Activated CD4-positive, alpha-beta T cell treated with anti-CD3 and anti-CD28 coated beads, Interleukin-2, amount 50 U/mL, for 16 hours (primary cell): ENCODE measurements around the gene CAMK2D.
A peak's percentile ranks its signal among the peaks of the same experiment; 100 is the strongest.

ENCODE experiments used
- DNase-seq: peaks from one replicate; pipeline ENCODE4 v3.0.0-alpha.2; 2020

Gene CAMK2D

DNA sequence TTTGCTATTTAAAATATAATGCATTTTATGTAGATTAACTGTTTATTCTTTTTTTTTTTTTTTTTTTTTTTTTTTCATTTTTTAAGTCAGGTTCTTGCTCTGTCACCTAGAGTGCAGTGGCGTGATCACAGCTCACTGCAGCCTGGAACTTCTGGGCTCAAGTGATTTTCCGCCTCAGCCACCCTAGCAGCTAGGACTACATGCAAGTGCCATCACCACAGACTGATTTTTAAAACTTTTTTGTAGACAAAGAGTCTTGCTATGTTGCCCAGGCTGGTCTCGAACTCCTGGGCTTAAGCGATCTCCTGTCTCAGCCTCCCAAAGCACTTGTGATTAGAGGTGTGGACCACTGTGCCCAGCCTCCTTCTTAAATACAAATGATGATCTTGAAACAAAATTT is 159.9 kb downstream of the CAMK2D start:
- no peak for DNase-seq

DNA sequence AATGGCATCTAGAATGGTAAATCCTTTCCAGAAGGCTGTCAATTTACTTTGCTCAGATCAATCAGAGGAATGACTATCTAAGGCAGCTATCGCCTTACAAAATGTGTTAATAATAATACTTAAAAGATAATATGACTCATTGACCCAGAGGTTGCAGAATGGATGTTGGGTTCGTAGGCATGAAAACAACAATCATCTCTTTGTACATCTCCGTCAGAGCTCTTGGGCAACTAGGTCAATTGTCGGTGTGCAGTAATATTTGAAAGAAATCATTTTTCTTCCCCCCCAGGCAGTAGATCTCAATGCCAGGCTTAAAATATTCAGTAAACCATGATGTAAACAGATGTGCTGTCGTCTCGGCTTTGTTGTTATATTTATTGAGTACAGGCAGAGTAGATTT is 165.1 kb downstream of the CAMK2D start:
- DNase-seq: no peak

DNA sequence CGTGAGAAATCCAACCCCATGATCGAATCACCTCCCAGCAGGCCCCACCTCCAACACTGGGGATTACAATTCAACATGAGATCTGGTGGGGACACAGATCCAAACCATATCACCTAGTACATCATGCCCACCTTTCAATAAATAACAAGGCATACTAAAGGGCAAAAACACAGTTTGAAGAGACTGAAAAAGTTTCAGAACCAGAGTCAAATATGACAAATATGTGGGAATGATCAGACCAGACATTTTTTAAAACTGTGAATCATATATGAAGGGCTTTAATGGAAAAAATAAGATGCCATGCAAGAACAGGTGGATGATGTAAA is 167.3 kb downstream of the CAMK2D start:
- no peak for DNase-seq

DNA sequence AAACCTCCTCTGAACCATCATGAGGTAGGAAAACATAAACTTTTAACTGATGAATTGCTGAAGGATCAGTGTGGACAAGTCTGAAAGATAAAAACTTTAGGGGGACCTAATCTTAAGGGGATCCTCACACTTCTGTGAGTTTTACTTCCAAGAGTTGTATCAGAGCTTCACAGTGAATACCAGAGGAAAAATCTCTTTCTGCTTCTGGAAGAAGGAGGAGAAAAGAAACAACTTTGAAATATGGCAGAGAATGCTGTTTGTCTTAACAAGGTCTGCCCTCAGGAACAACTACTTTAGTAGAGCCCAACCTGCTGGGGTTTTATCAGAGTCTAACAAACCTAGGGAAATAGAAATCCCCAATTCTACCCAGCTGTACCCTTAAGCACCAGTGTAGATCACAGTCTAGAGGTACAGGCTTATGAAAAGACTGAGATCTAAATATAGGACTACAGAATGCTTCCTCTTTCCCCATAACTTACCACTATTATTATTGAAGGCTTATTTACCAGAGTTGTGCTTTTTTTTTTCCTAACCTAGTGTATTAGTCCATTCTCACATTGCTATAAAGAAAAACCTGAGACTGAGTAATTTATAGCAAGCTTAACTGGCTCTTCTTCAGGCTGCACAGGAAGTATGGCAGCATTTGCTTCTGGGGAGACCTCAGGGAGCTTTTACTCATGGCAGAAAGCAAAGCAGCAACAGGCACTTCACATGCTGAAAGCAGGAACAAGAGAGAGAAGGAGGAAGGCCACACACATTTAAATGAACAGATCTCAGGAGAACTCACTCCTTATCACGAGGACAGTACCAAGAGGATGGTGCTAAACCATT is 167.9 kb downstream of the CAMK2D start:
- DNase-seq: no peak

DNA sequence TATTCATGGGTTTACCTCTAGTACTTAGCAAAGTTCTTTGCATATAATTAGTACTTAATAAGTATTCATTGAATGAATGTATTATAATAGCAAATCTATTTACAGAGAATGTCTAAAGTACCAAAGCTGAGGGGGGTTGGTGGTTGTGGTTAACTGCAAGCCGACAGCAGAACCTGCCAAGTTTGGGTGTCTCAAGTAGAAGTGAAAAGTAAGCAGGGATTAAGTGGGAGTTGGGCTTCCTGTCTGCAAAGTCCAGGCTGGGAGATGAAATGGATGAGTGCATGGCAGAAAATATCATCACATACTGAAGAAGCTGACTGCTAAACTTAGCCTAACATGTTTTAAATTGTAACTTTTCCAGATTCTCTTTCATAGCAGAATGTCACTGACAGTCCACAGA is 169.6 kb downstream of the CAMK2D start:
- DNase-seq: no peak

DNA sequence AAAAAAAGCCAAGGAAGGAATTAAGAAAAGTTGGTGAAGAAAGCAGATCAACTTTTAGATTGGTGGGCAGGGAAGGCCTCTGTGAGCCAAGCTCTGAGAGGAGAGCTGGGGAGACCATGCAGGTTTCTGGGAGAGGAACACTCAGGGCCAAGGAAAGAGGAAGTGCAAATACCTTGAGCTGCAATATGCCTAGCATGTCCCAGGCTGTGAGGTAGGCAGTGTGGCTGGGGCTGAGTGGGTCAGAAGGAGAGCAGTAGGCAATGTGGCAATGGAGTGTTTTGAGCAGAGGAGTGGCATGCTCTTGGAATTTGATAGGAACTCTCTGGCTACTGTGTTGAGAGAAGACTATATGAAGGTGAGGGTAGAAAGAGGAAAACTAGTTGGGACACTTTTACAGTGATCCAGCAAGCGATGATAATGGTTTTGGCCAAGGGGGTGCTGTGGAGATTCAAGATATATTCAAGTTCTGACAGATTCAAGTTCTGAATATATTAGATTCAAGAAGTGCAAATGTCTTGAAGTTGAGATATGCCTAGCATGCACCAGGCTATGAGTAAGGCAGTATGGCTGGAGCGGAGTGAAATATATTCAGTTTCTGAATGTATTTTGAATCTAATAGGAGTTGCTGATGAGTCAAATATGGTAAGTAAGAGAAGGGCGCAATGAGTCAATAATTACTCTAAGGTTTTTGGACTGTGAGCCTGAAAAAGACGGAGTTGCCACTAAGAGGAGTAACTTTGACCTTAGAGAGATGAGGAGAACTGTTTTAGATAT is 172.5 kb downstream of the CAMK2D start:
- peak; percentile 17 for DNase-seq

DNA sequence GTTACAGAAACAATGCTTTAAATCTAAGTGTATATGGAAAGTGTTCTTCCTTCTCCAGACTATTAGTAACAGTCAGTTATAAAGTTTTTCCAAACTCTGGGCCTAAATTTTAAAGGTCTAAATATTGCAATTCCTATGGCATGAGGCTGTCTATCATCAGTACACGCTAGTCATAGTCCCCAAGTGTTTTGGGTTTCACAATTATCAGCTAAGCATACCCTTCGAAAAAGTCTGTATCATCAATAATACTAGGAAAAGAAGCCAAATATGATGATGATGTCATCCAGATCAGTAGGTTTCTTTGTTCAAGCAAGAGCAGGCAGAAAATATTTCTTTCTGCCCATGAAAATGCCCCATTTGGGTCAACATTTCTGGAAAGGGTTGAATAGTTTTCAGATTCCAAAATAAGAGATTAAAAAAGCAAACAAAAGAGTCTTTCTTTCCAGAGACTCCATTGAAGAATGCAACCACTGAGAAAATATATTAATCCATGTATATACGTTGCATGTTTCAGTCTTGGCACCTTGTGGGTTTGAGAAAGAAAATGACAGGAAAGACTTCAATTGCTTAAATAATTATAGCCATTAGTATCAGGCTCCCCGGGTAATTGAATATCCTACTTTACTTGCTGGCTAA is 173.8 kb downstream of the CAMK2D start:
- no peak for DNase-seq

DNA sequence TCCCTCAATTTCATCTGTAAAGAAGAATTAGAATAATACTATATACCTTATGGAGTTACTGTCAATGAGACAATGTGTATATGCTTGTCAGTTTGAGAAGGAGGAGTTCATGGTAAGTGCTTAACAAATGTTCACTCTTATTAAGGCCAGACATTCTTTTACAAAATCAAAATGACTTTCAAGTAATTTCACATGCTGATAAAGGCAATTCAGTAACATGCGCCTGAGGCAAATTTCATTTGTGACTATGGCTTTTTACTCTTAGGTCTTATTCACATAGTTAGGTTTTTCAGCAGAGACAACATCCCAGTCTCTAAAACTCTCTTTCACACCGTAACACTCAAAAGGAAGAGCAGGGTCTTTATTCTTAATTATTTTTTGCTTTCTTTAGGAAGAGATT is 174.4 kb downstream of the CAMK2D start:
- no peak for DNase-seq

DNA sequence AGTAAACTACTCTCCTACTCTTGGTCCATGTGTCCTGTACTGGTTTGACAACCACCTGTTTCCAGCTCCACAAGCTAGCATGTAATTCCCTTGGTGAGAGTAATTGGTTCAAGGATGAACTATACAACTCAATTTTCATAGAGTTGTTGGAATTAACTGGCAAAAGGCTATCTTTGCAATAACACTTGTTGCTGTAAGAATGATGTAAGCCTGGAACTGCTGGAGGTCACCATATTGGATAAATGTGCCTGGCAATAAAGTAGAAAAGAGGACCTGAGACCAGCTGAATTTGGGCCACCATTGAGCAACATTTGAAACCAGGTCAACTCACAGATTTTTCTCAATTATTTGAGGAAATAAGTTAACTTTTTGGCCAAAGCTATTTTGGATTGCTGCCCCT is 175.5 kb downstream of the CAMK2D start:
- no peak for DNase-seq

DNA sequence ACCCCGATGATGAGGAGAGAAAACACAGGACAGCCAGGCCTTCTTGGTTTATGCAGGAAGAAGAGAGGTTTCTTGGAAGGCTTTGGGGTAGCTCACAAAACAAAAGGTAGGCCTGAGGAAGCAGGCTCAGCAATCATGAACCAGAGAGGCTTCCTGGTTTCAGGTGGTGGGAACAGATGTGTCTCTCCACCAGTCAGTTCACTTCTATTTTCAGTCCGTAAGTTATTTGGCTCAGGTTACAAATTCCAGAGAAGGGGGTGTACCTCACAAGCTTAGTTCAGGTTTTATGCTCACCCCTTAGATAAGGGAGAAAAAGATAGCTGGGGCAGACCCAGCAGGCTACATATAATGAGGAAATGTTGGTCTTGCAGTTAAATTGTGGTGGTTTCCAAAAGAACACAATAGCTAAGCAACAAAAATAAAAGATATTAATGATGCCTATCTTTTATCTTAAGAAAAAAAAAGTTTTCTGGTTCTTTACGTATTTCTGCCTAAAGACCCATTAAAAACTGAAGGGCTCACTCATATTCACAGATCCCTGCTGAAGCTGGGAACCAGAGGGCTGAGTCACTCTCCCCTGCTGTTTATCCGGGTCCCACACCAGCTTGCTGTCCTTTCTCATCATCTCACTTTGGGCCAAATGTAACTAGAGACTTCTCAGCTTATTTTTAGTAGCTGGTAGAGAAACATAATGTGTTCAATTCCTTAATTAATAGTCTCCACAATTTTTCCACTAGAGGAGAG is 177.0 kb downstream of the CAMK2D start:
- DNase-seq: no peak

DNA sequence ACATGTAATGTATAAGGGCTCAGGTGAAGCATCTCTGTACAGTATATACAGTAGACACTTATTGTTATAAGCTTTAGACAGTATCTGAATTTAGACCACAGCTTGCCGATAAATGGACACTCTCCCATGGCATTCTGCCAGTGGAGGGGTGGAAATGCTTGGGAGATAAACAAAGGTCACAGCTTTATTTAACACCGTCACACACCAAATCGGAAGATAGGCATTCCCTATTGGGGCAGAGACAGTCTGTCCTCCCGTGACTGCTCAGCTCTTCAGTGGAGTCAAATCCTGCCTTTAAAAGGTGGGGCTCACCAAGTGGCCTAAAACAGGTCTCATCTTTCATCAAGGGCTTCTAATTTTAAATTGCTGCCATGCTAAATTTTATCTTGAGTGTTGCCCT is 178.8 kb downstream of the CAMK2D start:
- no peak for DNase-seq

DNA sequence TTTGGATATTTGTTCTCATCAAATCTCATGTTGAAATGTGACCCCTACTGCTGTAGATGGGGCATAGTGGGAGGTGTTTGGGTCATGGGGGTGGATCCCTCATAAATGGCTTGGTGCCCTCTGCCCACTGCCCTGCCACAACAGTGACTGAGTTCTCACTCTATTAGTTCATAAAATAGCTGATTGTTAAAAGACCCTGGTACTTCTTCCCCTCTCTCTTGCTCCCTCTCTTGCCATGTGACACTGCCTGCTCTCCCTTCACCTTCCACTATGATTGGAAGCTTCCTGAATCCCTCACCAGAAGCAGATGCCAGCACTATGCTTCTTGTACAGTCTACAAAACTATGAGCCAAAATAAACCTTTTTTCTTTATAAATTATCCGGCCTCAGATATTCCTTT is 182.2 kb downstream of the CAMK2D start:
- DNase-seq: no peak

DNA sequence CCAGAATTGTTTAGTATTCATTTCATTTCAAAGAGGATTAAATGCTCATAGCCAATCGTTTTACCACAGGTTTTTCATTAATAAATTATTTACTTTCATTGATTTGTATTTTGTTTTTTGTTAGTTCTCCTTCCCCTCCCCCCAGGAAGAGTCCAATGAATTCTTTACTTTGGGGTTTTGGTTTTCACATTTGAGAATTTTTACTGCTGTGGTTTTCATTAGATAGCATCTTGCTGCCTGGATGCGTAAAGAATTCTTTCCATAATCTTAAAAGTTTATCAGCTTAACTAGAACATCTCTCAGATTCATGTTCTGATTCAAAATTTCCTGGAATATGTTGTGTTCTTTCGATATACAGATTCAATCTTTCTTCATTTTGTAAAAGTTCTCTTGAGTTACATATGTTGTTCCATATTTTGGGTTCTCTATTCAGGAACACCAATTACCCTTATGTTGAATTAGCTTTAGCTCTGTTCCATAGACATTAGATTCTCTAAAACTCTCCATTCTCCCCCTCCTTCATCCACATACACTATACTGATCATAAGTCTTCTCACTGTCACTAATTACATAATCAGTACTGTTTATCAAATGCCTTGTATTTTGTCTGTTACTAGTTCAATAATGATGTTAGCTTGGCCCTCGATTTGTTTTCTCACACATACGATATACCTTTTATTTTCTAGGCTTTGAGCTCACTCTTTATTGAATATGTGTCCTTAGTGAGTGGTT is 184.4 kb downstream of the CAMK2D start:
- no peak for DNase-seq

DNA sequence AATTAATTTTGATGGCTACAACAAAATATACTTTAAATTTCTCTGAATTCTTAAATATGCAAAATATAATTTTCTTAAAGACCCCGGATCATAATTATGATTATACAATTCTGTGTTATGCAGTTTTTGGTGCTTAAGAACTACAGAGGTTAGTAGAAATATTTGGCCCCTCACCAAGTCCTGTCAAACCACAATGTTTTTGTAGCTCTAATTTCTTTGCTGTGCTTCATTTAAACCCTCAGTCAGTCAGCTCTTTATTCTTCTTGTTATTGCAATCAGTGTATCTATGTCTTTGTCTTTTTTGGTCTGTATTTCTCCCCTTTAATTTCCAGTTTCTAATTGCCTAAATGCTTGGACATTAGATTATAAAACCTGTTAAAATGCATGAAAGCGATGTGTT is 186.1 kb downstream of the CAMK2D start:
- DNase-seq: no peak

DNA sequence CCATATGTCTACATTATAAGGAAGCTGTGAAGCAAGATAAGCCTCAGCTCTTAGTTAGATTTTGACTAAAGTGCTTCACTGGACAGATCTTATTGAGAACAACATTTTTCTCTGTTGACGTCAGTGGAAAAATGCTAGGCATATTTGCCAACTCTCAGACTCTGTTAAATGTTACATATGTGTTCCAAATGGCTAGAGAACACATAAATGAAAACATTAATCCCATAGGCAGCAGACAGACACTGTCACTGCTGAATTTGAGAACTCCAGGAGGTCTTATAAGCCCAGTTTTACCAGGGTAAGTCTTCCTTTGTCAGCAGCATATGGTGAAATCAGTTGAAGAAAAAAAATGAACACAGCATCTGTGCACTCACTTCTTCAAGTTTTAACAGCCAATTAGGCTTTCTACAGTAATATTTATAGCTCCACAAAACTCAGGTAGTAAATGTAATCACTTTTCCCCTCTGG is 186.9 kb downstream of the CAMK2D start:
- DNase-seq: no peak

DNA sequence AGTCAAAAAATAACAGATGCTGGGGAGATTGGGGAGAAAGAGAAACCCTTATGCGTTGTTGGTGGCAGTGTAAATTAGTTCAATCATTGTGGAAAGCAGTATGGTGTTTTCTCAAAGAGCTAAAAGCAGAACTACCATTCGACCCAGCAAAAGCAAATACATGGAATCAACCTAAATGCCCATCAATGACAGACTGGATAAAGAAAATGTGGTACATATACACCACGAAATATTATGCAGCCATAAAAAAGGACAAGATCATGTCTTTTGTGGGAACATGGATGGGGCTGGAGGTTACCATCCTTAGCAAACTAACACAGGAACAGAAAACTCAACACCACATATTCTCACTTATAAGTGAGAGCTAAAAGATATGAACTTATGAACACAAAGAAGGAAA is 188.9 kb downstream of the CAMK2D start:
- DNase-seq: no peak

DNA sequence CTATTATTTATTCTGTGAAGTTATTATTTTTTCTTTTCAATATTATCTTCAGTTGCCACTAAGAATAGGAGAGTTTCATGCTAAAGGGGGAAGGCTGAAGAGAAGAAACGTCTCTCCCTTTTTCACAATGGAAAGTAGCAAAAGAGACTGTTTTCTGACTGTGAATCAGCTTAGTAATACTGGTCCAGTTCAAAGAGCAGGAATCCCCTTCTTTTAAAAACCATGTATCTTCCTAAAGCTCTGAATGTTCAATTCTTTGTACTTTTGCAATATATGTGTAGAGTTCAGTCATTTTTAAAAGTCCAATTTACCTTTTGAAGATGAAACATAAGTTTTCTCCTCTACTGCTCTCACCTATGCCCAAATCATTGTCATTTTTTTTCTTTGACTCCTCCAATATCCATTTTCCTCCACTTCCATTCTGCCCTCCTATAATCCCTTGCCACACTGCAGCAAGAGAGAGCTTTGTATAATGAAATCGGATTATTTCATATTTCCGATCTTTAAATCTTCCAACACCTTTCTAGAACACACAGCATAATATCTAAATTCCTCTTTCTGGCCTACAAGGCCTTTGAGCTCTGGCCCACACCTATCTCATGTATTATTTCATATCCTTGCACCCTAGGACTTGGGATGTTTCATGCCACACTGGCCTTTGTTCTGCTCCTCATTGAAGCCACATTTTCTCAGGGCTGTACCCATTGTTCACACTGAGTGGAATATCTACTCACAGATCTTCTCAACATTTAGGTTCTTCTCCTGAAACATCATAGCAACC is 195.3 kb downstream of the CAMK2D start:
- DNase-seq: no peak

DNA sequence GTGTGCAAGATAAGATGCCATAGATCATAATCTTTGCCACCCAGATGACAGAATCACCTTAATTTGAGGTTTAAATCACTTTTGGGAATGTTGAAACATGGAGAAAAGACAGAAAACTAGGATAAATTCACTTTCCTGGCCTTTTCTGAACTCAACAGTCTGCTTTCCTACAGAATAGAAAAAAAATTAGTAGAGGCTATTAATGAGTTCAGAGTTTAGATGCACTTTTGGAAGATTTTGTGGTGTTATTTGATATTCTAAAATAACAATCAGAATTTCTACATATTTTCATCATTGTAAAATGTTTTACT is 195.9 kb downstream of the CAMK2D start:
- DNase-seq: no peak

DNA sequence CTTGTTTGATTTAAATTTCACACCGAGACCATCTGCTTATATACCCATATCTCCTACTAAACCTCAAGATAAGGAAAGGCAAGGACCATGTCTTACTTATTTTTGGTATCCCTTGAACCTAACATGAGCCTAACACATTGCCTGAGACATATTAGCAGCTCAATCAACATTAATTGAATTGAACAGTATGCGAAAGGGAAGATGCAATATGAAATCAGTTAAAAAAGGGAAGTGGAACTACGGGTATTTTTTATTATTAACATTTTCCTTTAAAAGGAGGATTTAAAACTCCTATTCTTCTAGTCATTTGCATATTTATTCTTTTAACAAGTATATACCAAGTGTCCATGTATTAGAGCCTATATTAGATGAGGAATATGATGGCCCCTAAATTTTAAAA is 197.0 kb downstream of the CAMK2D start:
- no peak for DNase-seq

DNA sequence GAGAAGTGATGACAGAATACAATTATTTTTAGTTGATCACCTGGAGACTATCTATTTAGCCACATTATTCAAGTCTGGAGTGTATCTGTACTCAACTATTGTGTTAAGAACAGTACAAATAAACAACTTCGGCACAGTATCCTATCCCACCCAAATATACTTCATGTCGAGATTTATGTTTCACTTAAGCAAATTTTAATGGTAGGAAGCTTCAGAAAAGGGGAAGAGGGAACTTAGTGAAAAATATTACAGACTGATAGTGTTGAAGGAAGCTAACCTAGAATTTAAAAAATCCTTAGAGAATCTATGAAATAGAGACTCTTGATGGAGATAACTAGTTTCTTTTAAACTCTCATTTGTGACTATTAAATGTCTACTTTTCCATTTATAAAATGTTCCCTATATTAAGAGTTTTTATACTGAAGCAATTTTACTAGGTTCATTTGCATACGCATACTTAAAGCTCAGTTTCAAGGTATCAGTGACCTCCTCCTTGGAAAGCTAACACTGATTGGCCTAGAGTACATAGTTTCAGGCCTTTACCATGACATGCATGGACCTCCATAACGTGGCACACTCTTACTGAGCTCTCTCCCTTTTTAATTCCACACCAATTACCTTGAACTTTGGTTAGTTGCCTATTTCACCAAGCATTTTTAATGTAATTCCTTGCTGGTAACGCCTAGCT is 197.7 kb downstream of the CAMK2D start:
- DNase-seq: no peak

DNA sequence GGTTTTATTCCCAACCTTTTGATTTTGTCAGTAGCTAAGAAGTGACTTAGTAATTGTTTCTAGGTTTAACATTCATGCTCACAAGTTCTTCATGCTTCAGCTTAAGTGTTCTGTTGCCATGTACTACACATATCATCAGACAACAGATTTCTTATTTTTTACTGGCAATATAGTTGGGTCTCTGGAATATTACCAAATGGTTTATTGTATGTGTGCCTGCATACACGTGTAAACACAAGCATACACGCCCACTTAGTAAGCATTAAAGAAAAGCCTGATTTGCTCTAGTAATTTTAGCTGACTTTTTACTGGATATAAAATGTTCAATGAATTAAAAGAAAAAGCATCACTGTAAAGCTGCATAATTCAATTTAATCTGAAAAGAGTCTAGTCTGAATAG is 199.8 kb downstream of the CAMK2D start:
- DNase-seq: no peak
